AG04450 (cell line): Measurements from ENCODE around the gene KIAA1671. TPM values are rescaled to one million over a fixed set of nuclear protein-coding genes. Genes with fewer than 3 reads are reported as not detected.

Experiments used
- CTCF ChIA-PET: fragments of 300-600, 350-600 bp; formaldehyde crosslinking; extraction: SDS; loops from one replicate; lab custom pipeline; 2022; ENCODE audit warnings: antibody characterized with exemption, inconsistent platforms; lab: Charles Lee
- POLR2A ChIA-PET: fragments of 350-600 bp; formaldehyde crosslinking; extraction: SDS; loops from one replicate; lab custom pipeline; 2021; ENCODE audit warnings: antibody characterized with exemption, inconsistent platforms; lab: Yijun Ruan, JAX
- DNase-seq: peaks from one replicate; pipeline ENCODE4 v3.0.0-alpha.2; 2011; ENCODE audit warnings: low read depth, low spot score
- H3K27ac ChIP-seq: one replicate; pipeline ENCODE4 v1.5.1; 2012; ENCODE audit warnings: low read depth, low read length, control low read depth
- H3K27me3 ChIP-seq: one replicate; pipeline ENCODE4 v1.6.0; 2012; ENCODE audit warnings: low read length; ENCODE audit not compliant: control insufficient read depth, insufficient read depth
- H3K4me3 ChIP-seq: 2 replicates; pipeline ENCODE4 v1.5.1; 2011; ENCODE audit warnings: mild to moderate bottlenecking, low read depth, low read length, control low read depth
- H3K9me3 ChIP-seq: 2 replicates; pipeline ENCODE4 v1.5.1; 2012; ENCODE audit warnings: low read length; ENCODE audit not compliant: control insufficient read depth, insufficient read depth
- CTCF ChIP-seq: IDR thresholded peaks from 2 replicates; pipeline ENCODE4 v1.5.1; 2011; ENCODE audit warnings: low read depth, low read length, control low read depth, inconsistent platforms
- polyA plus RNA-seq: library from polyadenylated mRNA; depleted of rRNA; stranded (reverse); fragments of >200 nt; gene quantifications from 2 replicates; pipeline ENCODE4 v1.2.3, GENCODE V29; 2011

KIAA1671 gene
- polyA plus RNA-seq, 1 experiment: 0.02 TPM

- CTCF ChIA-PET: no interaction called here
- Histone ChIP-seq H3K27me3 (peaks cover 10% of the 10 kb centered on the region), H3K27ac (no peak overlapping the region), H3K9me3 (no peaks in the 10 kb centered on the region), H3K4me3 (no peak overlapping the region)
- POLR2A ChIA-PET: no interaction called here
- DNase-seq: no peak
- no peak for TF ChIP-seq CTCF
Observed at GRCh38 chr22:25064894-25065560, 112.5 kb downstream of the KIAA1671 start.

DNA sequence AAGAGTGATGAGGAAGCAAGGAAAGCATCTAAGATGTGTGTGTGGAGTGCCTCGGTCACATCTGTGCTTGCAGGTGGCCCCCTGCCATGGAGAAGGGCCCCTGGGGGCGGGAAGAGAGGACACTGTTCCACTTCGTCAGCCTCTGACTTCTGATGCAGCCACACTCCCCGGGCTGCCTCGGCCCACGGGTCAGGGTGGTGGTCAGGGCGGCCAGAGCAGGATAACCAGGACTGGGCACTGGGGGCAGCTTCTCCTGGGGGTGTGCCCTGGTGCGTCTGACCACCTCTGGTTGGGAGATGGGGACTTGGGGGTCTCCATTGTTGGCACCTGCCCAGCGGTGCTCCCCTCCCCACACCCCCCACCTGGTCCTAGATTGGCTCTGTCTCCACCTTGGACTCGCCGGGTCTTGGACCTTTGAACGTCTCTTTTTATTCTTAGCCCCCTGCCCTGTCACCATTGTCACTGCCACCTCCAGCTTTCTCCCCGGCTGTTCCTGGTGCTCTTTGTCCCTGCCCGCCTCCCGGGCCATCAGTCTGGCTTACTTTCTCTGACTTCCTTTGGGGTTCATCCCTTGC, 114.4 kb downstream of the KIAA1671 start:
- TF ChIP-seq CTCF: no peak
- no peak for DNase-seq
- CTCF ChIA-PET: interaction anchor here (0.6 kb wide), 1 partner anchor 9 kb away, joined by 6 read pairs; no protein-coding TSS in a partner anchor
- Histone ChIP-seq H3K27me3 (peaks cover 15% of the 10 kb centered on the region), H3K9me3 (no peaks in the 10 kb centered on the region), H3K27ac (no peak overlapping the region), H3K4me3 (no peak overlapping the region)
- POLR2A ChIA-PET: no interaction called here

DNA sequence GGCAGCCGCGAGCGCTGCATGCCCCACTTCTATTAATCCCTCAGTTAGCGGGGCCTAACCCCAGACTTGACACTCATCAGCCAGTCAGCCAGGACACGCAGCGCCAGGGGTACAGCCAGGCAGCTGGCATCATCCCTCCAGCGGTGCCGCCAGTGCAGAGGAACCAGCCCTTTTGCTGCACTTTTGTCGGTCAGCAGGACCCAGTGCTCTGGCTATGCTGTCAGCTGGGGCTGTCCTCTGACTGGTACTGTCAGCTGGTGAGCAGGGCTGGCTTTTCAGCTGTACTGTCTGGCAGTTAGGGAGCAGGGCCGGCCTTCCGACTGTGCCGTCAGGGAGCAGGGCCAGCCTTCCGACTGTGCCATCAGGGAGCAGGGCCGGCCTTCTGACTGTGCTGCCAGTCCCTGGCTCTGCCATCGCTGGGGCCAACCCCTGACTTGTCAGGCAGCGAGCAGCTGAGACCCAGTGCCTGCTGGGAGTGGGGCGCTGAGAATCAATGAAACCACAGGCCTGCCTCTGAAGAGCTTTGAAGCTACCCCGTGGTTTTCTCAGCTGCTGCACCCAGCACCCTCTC, 115.4 kb downstream of the KIAA1671 start:
- TF ChIP-seq CTCF: no peak
- Histone ChIP-seq H3K27me3 (peaks cover 15% of the 10 kb centered on the region), H3K27ac (no peak overlapping the region), H3K4me3 (no peak overlapping the region), H3K9me3 (no peaks in the 10 kb centered on the region)
- ChIA-PET CTCF (no interaction called here), POLR2A (no interaction called here)
- DNase-seq: no peak

- ChIA-PET POLR2A (no interaction called here), CTCF (no interaction called here)
- H3K9me3 ChIP-seq: no peaks in the 10 kb centered on the region
- no peak for DNase-seq
- no peak for TF ChIP-seq CTCF
- no peak overlapping the region for H3K27ac ChIP-seq
- H3K27me3 ChIP-seq: peaks cover 15% of the 10 kb centered on the region
- H3K4me3 ChIP-seq: no peak overlapping the region
Observed at GRCh38 chr22:25068707-25069106, 116.2 kb downstream of the KIAA1671 start.

DNA sequence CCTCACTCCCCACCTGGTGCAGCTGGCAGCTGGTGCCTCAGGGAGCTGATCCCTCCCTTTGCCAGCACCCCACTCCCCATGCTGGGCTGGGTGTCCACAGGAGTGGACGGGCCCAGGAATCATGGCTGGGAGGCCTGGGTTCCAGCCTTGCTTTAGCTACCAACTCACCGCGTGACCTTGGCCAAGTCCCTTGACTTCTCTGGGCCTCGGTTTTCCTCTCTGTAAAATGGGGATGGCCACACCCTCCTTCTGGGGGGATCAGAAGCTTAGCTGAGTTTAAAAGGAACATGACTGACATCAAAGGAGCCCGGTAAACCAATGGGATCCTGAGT, 116.9 kb downstream of the KIAA1671 start:
- H3K4me3 ChIP-seq: no peak overlapping the region
- CTCF ChIA-PET: no interaction called here
- H3K27ac ChIP-seq: no peak overlapping the region
- no peak for DNase-seq
- peaks cover 15% of the 10 kb centered on the region for H3K27me3 ChIP-seq
- no peaks in the 10 kb centered on the region for H3K9me3 ChIP-seq
- TF ChIP-seq CTCF: no peak
- POLR2A ChIA-PET: no interaction called here
